ENCODE data around the gene ZNF547.

Gene ZNF547

GRCh38 chr19:57321116-57321515, 42.2 kb upstream of the ZNF547 start:
- Histone ChIP-seq H3K27me3 (ENCODE audit: insufficient read depth, low read depth, severe bottlenecking) (no peaks in the 10 kb centered on the region), H3K4me3 (ENCODE audit: low read depth, low read length) (peak overlapping the region; percentile 87), H3K27ac (peak overlapping the region; percentile 93), H3K9me3 (ENCODE audit: severe bottlenecking) (no peaks in the 10 kb centered on the region), H3K36me3 (peaks cover 29% of the 10 kb centered on the region)
- TF ChIP-seq CTCF (IDR thresholded peaks at IDR 0.05; ENCODE audit: low read depth, low read length), result no peak
- DNase-seq, result no peak

DNA sequence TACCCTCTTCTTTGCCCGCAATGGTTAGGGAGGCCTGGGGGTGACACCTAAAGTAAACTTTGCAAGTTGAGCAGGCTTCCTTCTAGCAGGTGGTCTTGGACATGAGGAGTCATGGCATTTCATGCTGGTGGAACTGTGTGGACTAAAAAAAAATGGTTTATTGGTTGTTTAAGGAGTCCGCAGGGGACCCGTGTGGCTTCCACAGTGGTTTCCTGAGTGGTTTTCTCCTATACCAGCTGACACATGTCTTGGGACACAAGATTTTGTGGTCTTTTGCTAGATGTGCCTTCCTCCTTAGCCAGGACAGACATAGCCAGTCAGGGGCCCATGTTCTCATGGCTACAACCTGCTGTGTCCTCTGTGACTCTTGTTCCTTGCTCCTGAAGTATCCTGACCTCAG, 41.6 kb upstream of the ZNF547 start:
- H3K4me3 ChIP-seq (ENCODE audit: low read depth, low read length), result peak overlapping the region; percentile 87; the same call in 1 of the 2 replicates
- H3K27ac ChIP-seq, result no peak overlapping the region

GRCh38 chr19:57324992-57325391, 38.4 kb upstream of the ZNF547 start:
- DNase-seq, result no peak
- Histone ChIP-seq H3K27me3 (ENCODE audit: insufficient read depth, low read depth, severe bottlenecking) (no peaks in the 10 kb centered on the region), H3K36me3 (peaks cover 60% of the 10 kb centered on the region)

More for the DNA sequence above, 41.6 kb upstream of the ZNF547 start:
- DNase-seq, result no peak
- H3K9me3 ChIP-seq (ENCODE audit: severe bottlenecking), result no peaks in the 10 kb centered on the region
- peaks cover 34% of the 10 kb centered on the region for H3K36me3 ChIP-seq
- H3K27me3 ChIP-seq (ENCODE audit: insufficient read depth, low read depth, severe bottlenecking), result no peaks in the 10 kb centered on the region
- no peak for TF ChIP-seq CTCF (IDR thresholded peaks at IDR 0.05; ENCODE audit: low read depth, low read length)

DNA sequence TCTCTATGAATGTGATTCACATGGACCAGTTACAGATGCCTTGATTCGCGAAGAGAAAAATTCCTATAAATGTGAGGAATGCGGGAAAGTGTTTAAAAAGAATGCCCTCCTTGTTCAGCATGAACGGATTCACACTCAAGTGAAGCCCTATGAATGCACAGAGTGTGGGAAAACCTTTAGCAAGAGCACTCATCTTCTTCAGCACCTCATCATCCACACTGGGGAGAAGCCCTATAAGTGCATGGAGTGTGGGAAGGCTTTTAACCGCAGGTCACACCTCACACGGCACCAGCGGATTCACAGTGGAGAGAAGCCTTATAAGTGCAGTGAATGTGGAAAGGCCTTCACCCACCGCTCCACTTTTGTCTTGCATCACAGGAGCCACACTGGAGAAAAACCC, 35.4 kb upstream of the ZNF547 start:
- Histone ChIP-seq H3K27ac (no peak overlapping the region), H3K4me3 (ENCODE audit: low read depth, low read length) (no peak overlapping the region), H3K9me3 (ENCODE audit: severe bottlenecking) (no peaks in the 10 kb centered on the region), H3K36me3 (peaks cover 61% of the 10 kb centered on the region), H3K27me3 (ENCODE audit: insufficient read depth, low read depth, severe bottlenecking) (no peaks in the 10 kb centered on the region)
- no peak for TF ChIP-seq CTCF (IDR thresholded peaks at IDR 0.05; ENCODE audit: low read depth, low read length)
- no peak for DNase-seq

More at GRCh38 chr19:57324992-57325391, 38.4 kb upstream of the ZNF547 start:
- Histone ChIP-seq H3K9me3 (ENCODE audit: severe bottlenecking) (no peaks in the 10 kb centered on the region), H3K27ac (no peak overlapping the region), H3K4me3 (ENCODE audit: low read depth, low read length) (no peak overlapping the region)
- no peak for TF ChIP-seq CTCF (IDR thresholded peaks at IDR 0.05; ENCODE audit: low read depth, low read length)

- Histone ChIP-seq H3K27ac (no peak overlapping the region), H3K4me3 (ENCODE audit: low read depth, low read length) (no peak overlapping the region), H3K36me3 (peaks cover 9% of the 10 kb centered on the region), H3K9me3 (ENCODE audit: severe bottlenecking) (no peaks in the 10 kb centered on the region), H3K27me3 (ENCODE audit: insufficient read depth, low read depth, severe bottlenecking) (no peaks in the 10 kb centered on the region)
- no peak for DNase-seq
- TF ChIP-seq CTCF (IDR thresholded peaks at IDR 0.05; ENCODE audit: low read depth, low read length), result no peak
These were observed 29.2 kb upstream of the ZNF547 start for GRCh38 chr19:57334191-57334590.

GRCh38 chr19:57338877-57339276, 24.5 kb upstream of the ZNF547 start:
- Histone ChIP-seq H3K27me3 (ENCODE audit: insufficient read depth, low read depth, severe bottlenecking) (no peaks in the 10 kb centered on the region), H3K36me3 (no peaks in the 10 kb centered on the region)

More at GRCh38 chr19:57338877-57339276, 24.5 kb upstream of the ZNF547 start:
- no peak for DNase-seq
- no peak for TF ChIP-seq CTCF (IDR thresholded peaks at IDR 0.05; ENCODE audit: low read depth, low read length)
- Histone ChIP-seq H3K4me3 (ENCODE audit: low read depth, low read length) (no peak overlapping the region), H3K27ac (no peak overlapping the region), H3K9me3 (ENCODE audit: severe bottlenecking) (no peaks in the 10 kb centered on the region)

All from WERI-Rb-1 (cell line).